GM10248 (cell line): ENCODE results near the gene SCARF2.
"Not testable (repeated sequence)": the region's sequence is repeated elsewhere in the genome, so short reads cannot be mapped to it uniquely, and the experiment has no call there.

ENCODE experiments used
- CTCF ChIA-PET: fragments of 300-600 bp; sonication (Branson Sonifier 250); formaldehyde crosslinking; extraction: SDS; loops from one replicate; lab custom pipeline; 2021; ENCODE audit warnings: antibody characterized with exemption; lab: Yijun Ruan, JAX
- POLR2A ChIA-PET: fragments of 350-650 bp; sonication (Branson Sonifier 250); formaldehyde crosslinking; extraction: SDS; loops from one replicate; lab custom pipeline; 2020; ENCODE audit warnings: antibody characterized with exemption; lab: Yijun Ruan, JAX
- DNase-seq: peaks from one replicate; pipeline ENCODE4 v3.0.0; 2012; ENCODE audit errors: extremely low spot score
- CTCF ChIP-seq: IDR thresholded peaks from 2 replicates; pipeline ENCODE4 v1.5.1; 2012; ENCODE audit warnings: mild to moderate bottlenecking, low read depth; ENCODE audit errors: extremely low read depth, missing control alignments, control extremely low read depth

The SCARF2 gene

GRCh38 chr22:20414450-20414849, 23.2 kb downstream of the SCARF2 start:
- DNase-seq = no peak
- no peak for TF ChIP-seq CTCF
- POLR2A ChIA-PET = no interaction called here
- CTCF ChIA-PET = no interaction called here

GRCh38 chr22:20414059-20414440, 23.6 kb downstream of the SCARF2 start:
- POLR2A ChIA-PET = no interaction called here

GRCh38 chr22:20413217-20414058, 24.2 kb downstream of the SCARF2 start:
- POLR2A ChIA-PET = no interaction called here
- CTCF ChIA-PET = no interaction called here
- TF ChIP-seq CTCF = no peak
- DNase-seq = no peak

More at GRCh38 chr22:20414059-20414440, 23.6 kb downstream of the SCARF2 start:
- CTCF ChIA-PET = no interaction called here
- DNase-seq = no peak
- no peak for TF ChIP-seq CTCF

- ChIA-PET CTCF (interaction anchor here (1.9 kb wide), 1 partner anchor 44 kb away, joined by 6 read pairs; no protein-coding TSS in a partner anchor), POLR2A (no interaction called here)
- no peak for TF ChIP-seq CTCF
- no peak for DNase-seq
These were observed 25.0 kb downstream of the SCARF2 start for GRCh38 chr22:20412474-20413216.

- CTCF ChIA-PET = interaction anchor here (1.5 kb wide), 1 partner anchor 31 kb away, joined by 4 read pairs; no protein-coding TSS in a partner anchor
- DNase-seq, POLR2A ChIA-PET: not testable (repeated sequence)
These were observed 28.2 kb downstream of the SCARF2 start for GRCh38 chr22:20409385-20409784.

GRCh38 chr22:20408891-20409290, 28.7 kb downstream of the SCARF2 start:
- ChIA-PET POLR2A (no interaction called here), CTCF (interaction anchor here (1.5 to 1.9 kb wide), 2 partner anchors 9 to 31 kb away, joined by 4 to 17 read pairs; no protein-coding TSS in a partner anchor)
- no peak for DNase-seq
- no peak for TF ChIP-seq CTCF
